AG04450 (cell line): ENCODE data around the gene RBM17. TPM values are rescaled to one million over a fixed set of nuclear protein-coding genes. Genes with fewer than 3 reads are reported as not detected.

Source experiments
- CTCF ChIA-PET: fragments of 300-600, 350-600 bp; formaldehyde crosslinking; extraction: SDS; loops from one replicate; lab custom pipeline; 2022; ENCODE audit warnings: antibody characterized with exemption, inconsistent platforms; lab: Charles Lee
- POLR2A ChIA-PET: fragments of 350-600 bp; formaldehyde crosslinking; extraction: SDS; loops from one replicate; lab custom pipeline; 2021; ENCODE audit warnings: antibody characterized with exemption, inconsistent platforms; lab: Yijun Ruan, JAX
- DNase-seq: peaks from one replicate; pipeline ENCODE4 v3.0.0-alpha.2; 2011; ENCODE audit warnings: low read depth, low spot score
- H3K27ac ChIP-seq: one replicate; pipeline ENCODE4 v1.5.1; 2012; ENCODE audit warnings: low read depth, low read length, control low read depth
- H3K27me3 ChIP-seq: one replicate; pipeline ENCODE4 v1.6.0; 2012; ENCODE audit warnings: low read length; ENCODE audit not compliant: control insufficient read depth, insufficient read depth
- H3K4me3 ChIP-seq: 2 replicates; pipeline ENCODE4 v1.5.1; 2011; ENCODE audit warnings: mild to moderate bottlenecking, low read depth, low read length, control low read depth
- H3K9me3 ChIP-seq: 2 replicates; pipeline ENCODE4 v1.5.1; 2012; ENCODE audit warnings: low read length; ENCODE audit not compliant: control insufficient read depth, insufficient read depth
- CTCF ChIP-seq: IDR thresholded peaks from 2 replicates; pipeline ENCODE4 v1.5.1; 2011; ENCODE audit warnings: low read depth, low read length, control low read depth, inconsistent platforms
- polyA plus RNA-seq: library from polyadenylated mRNA; depleted of rRNA; stranded (reverse); fragments of >200 nt; gene quantifications from 2 replicates; pipeline ENCODE4 v1.2.3, GENCODE V29; 2011

The RBM17 gene
- polyA plus RNA-seq, 1 experiment: 38.9 TPM

GRCh38 chr10:6044751-6045313, 44.0 kb upstream of the RBM17 start:
- POLR2A ChIA-PET: no interaction called here
- CTCF ChIA-PET: no interaction called here
- DNase-seq: no peak

GRCh38 chr10:6045314-6045848, 43.5 kb upstream of the RBM17 start:
- CTCF ChIA-PET: no interaction called here
- no peak overlapping the region for H3K27ac ChIP-seq
- no peaks in the 10 kb centered on the region for H3K9me3 ChIP-seq
- no peak overlapping the region for H3K4me3 ChIP-seq
- DNase-seq: no peak
- no peak for TF ChIP-seq CTCF
- POLR2A ChIA-PET: no interaction called here
- peaks cover 28% of the 10 kb centered on the region for H3K27me3 ChIP-seq

More at GRCh38 chr10:6044751-6045313, 44.0 kb upstream of the RBM17 start:
- Histone ChIP-seq H3K27me3 (peaks cover 26% of the 10 kb centered on the region), H3K9me3 (no peaks in the 10 kb centered on the region), H3K27ac (no peak overlapping the region), H3K4me3 (no peak overlapping the region)
- no peak for TF ChIP-seq CTCF

DNA sequence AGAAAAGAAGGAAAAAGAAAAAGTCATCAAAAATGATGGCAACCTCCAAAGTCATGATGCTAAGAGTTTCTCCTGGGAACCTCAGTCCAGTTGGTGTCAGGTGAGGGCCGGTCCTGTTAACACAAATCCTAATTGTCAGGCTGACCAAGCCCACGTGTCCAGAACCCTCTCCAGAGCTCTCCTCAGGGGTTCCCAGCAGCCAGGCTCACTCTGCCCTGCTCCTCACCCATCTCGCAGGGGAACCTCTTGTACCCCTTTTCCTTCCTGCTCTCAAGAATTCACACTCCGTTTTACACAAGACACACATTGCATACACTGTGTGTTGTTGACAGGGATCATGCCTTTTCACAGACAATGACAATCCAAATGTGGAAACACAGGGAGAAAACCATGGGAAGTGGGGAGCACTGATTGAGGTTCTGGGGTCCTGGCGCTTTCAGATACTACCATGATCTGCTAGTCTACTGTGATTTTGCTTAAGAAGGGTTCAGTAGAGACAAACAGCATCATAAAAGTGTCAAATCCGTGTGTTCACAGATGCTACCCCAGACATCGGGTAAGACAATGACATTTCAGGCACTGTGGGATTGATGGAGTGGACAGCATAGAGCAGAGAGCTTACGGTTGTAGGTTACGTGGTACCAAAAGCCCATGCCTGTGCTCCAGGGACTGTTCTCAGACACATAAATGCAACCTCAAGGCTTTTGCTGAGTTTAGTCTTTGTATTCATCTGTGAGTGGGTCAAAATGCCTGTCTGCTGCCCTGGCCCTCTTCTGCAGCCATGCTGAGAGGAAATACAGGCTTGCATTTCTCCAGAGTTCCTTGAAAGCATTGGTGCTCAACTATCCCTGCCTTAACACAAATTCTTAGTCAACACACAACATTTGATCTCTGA, 42.7 kb upstream of the RBM17 start:
- CTCF ChIA-PET: no interaction called here
- Histone ChIP-seq H3K9me3 (no peaks in the 10 kb centered on the region), H3K27me3 (peaks cover 28% of the 10 kb centered on the region), H3K4me3 (no peak overlapping the region), H3K27ac (no peak overlapping the region)
- DNase-seq: no peak
- POLR2A ChIA-PET: no interaction called here
- no peak for TF ChIP-seq CTCF

DNA sequence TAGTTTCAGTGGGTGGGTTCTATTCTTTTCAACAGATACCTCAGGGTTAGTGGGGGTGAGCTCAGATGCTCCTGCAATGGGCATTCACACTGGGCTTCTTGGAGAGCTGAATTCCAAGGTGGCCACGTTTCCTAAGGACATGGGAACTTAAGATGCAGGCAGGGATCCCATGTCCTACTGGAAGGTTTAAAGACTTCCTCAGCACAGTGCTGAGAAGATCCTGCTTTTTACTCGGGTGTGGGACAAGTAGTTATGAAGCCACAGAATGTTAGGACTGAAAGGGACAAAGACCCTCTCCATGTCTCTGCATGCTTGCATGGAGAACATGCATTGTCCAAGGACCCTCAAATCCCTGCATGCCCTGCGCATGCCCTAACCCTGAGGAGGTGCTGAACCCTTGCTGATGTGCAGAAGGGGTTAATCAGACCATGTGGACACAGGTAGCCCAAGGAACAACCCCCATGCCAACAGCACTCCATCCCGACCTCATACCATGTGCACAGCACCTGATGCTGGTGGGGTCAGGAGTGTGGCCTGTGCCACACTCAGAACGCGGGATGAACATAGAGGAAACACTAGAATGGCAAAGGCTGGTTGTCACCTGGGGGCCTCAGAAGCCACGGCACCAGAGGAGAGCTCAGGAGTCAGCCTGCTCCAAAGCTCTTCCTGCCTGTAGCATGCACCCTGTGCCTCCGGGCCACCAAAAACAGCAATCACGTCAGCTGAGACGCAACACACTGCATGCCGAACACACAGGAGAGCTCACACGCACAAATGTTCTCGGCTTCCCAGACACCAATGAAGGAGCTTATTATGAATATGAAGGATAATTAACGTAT, 41.8 kb upstream of the RBM17 start:
- Histone ChIP-seq H3K27me3 (peaks cover 28% of the 10 kb centered on the region), H3K9me3 (no peaks in the 10 kb centered on the region), H3K4me3 (no peak overlapping the region), H3K27ac (no peak overlapping the region)
- TF ChIP-seq CTCF: no peak
- POLR2A ChIA-PET: no interaction called here
- CTCF ChIA-PET: no interaction called here
- no peak for DNase-seq
